SK-N-SH (cell line): Measurements from ENCODE around the gene TRIM65. TPM values are rescaled to one million over a fixed set of nuclear protein-coding genes. Genes with fewer than 3 reads are reported as not detected.
"Not testable (repeated sequence)": the region's sequence is repeated elsewhere in the genome, so short reads cannot be mapped to it uniquely, and the experiment has no call there.

Experiments
- CTCF ChIA-PET: fragments of 300-600, 350-600 bp; formaldehyde crosslinking; extraction: SDS; loops from one replicate; lab custom pipeline; 2021; lab: Yijun Ruan, JAX
- POLR2A ChIA-PET: fragments of 350-600 bp; sonication (Branson Sonifier 250); formaldehyde crosslinking; extraction: SDS; loops from one replicate; lab custom pipeline; 2020; ENCODE audit warnings: antibody characterized with exemption, inconsistent platforms; lab: Yijun Ruan, JAX
- DNase-seq: peaks from one replicate; pipeline ENCODE4 v3.0.0; 2012
- H2AFZ ChIP-seq: fragments of 200-600 bp; sonication (generic); 2 replicates; pipeline ENCODE4 v1.8.1; 2016; ENCODE audit warnings: antibody characterized with exemption, mild to moderate bottlenecking, low read depth
- H3F3A ChIP-seq: fragments of 200-600 bp; sonication (generic); replicated peaks from 2 replicates; pipeline ENCODE3; 2016; ENCODE audit warnings: antibody characterized with exemption, mild to moderate bottlenecking; ENCODE audit not compliant: insufficient read depth
- H3K27ac ChIP-seq, 2 experiments: fragments of 200-500 bp in 1 of 2; fragments of 200-600 bp in 1 of 2; sonication (Bioruptor generic) in 1 of 2; sonication (generic), shearing (Covaris generic) in 1 of 2; 2 replicates each; pipeline versions ENCODE4 v1.5.1 to v1.6.1; 2014 to 2016; ENCODE audit warnings: low read depth in 2 of 2, inconsistent platforms in 1 of 2, low read length in 1 of 2, mild to moderate bottlenecking in 1 of 2, mixed read lengths in 1 of 2
- H3K27me3 ChIP-seq: fragments of 200-600 bp; sonication (generic), shearing (Covaris generic); 2 replicates; pipeline ENCODE4 v1.6.1; 2016; ENCODE audit warnings: mixed run types; ENCODE audit not compliant: insufficient read depth
- H3K36me3 ChIP-seq, 2 experiments: fragments of 200-500 bp in 1 of 2; fragments of 200-600 bp in 1 of 2; sonication (Bioruptor generic) in 1 of 2; sonication (generic) in 1 of 2; replicated peaks in 1 of 2; 2 replicates each; pipeline versions ENCODE3 to v1.5.1; 2014 to 2016; ENCODE audit warnings: low read length in 1 of 2, mild to moderate bottlenecking in 1 of 2; ENCODE audit not compliant: insufficient read depth in 2 of 2, control insufficient read depth in 1 of 2
- H3K4me1 ChIP-seq, 2 experiments: fragments of 200-500 bp in 1 of 2; fragments of 200-600 bp in 1 of 2; sonication (Bioruptor generic) in 1 of 2; sonication (generic), shearing (Covaris generic) in 1 of 2; 2 replicates each; pipeline versions ENCODE4 v1.5.1 to v1.6.1; 2014 to 2016; ENCODE audit warnings: low read depth in 1 of 2, low read length in 1 of 2, mixed run types in 1 of 2; ENCODE audit not compliant: insufficient read depth in 2 of 2, control insufficient read depth in 1 of 2
- H3K4me2 ChIP-seq: fragments of 200-600 bp; sonication (generic), shearing (Covaris generic); 2 replicates; pipeline ENCODE4 v1.6.1; 2017; ENCODE audit warnings: mixed run types
- H3K4me3 ChIP-seq, 2 experiments: fragments of 200-500 bp in 1 of 2; fragments of 200-600 bp in 1 of 2; sonication (Bioruptor generic) in 1 of 2; sonication (generic), shearing (Covaris generic) in 1 of 2; 2 replicates each; pipeline versions ENCODE4 v1.5.1 to v1.8.1; 2014 to 2016; ENCODE audit warnings: low read depth in 2 of 2, inconsistent platforms in 1 of 2, low read length in 1 of 2, mild to moderate bottlenecking in 1 of 2, mixed read lengths in 1 of 2, moderate library complexity in 1 of 2
- H3K79me2 ChIP-seq: fragments of 200-600 bp; sonication (generic); 2 replicates; pipeline ENCODE4 v1.8.1; 2017; ENCODE audit warnings: mild to moderate bottlenecking; ENCODE audit not compliant: insufficient read depth
- H3K9ac ChIP-seq: fragments of 200-600 bp; sonication (generic); 2 replicates; pipeline ENCODE4 v1.6.1; 2017; ENCODE audit warnings: mixed run types
- H3K9me2 ChIP-seq: fragments of 200-600 bp; sonication (generic); 2 replicates; pipeline ENCODE4 v1.6.1; 2017; ENCODE audit warnings: mixed run types
- H3K9me3 ChIP-seq: fragments of 200-600 bp; sonication (generic); 2 replicates; pipeline ENCODE4 v1.6.1; 2017; ENCODE audit warnings: mixed run types, mild to moderate bottlenecking, moderate library complexity
- H4K20me1 ChIP-seq: fragments of 200-600 bp; sonication (generic); 2 replicates; pipeline ENCODE4 v1.6.1; 2017; ENCODE audit warnings: mild to moderate bottlenecking, mixed run types; ENCODE audit not compliant: insufficient read depth
- CHD2 ChIP-seq: fragments of 150-350 bp; IDR thresholded peaks from 2 replicates; pipeline ENCODE4 v1.6.1; 2018; ENCODE audit warnings: low read length; ENCODE audit not compliant: partially characterized antibody
- ELF1 ChIP-seq: IDR thresholded peaks from 2 replicates; pipeline ENCODE4 v1.4.0; 2012
- EZH2phosphoT487 ChIP-seq: fragments of 200-600 bp; sonication (generic); IDR thresholded peaks from 2 replicates; pipeline ENCODE4 v1.6.1; 2017; ENCODE audit warnings: low read depth, mixed run types, mild to moderate bottlenecking, antibody characterized with exemption, moderate library complexity, borderline replicate concordance
- GABPA ChIP-seq: IDR thresholded peaks from 2 replicates; pipeline ENCODE4 v1.4.0; 2012; ENCODE audit warnings: low read depth, mild to moderate bottlenecking
- JUND ChIP-seq: IDR thresholded peaks from 2 replicates; pipeline ENCODE4 v1.4.0; 2012
- NRF1 ChIP-seq: IDR thresholded peaks from 2 replicates; pipeline ENCODE4 v1.6.1; 2012; ENCODE audit warnings: low read depth, mild to moderate bottlenecking, low read length
- REST ChIP-seq: IDR thresholded peaks from 2 replicates; pipeline ENCODE4 v1.6.1; 2012; ENCODE audit warnings: mild to moderate bottlenecking, low read depth, low read length, moderate library complexity
- RXRA ChIP-seq: IDR thresholded peaks from 2 replicates; pipeline ENCODE4 v1.4.0; 2012; ENCODE audit warnings: low read depth, mild to moderate bottlenecking, borderline replicate concordance
- SIN3A ChIP-seq: IDR thresholded peaks from 2 replicates; pipeline ENCODE4 v1.6.1; 2012; ENCODE audit warnings: low read depth, mild to moderate bottlenecking, low read length, moderate library complexity, borderline replicate concordance
- TAF1 ChIP-seq: IDR thresholded peaks from 2 replicates; pipeline ENCODE4 v1.6.1; 2012; ENCODE audit warnings: low read depth, mild to moderate bottlenecking, low read length, moderate library complexity, borderline replicate concordance
- TEAD4 ChIP-seq: IDR thresholded peaks from 2 replicates; pipeline ENCODE4 v1.4.0; 2012; ENCODE audit warnings: mild to moderate bottlenecking, borderline replicate concordance; ENCODE audit not compliant: insufficient read depth
- USF1 ChIP-seq: IDR thresholded peaks from 2 replicates; pipeline ENCODE4 v1.4.0; 2012; ENCODE audit warnings: low read depth, borderline replicate concordance
- YY1 ChIP-seq: IDR thresholded peaks from 2 replicates; pipeline ENCODE4 v1.4.0; 2012; ENCODE audit warnings: low read depth, mild to moderate bottlenecking
- ZBTB33 ChIP-seq: IDR thresholded peaks from 2 replicates; pipeline ENCODE4 v1.4.0; 2012; ENCODE audit warnings: low read depth, borderline replicate concordance
- WGBS: methylation state at CpG from one replicate; pipeline ENCODE4 v1.1.6; 2017; ENCODE audit warnings: low lambda C conversion rate; 5-methylcytosine and 5-hydroxymethylcytosine counted together
- polyA plus RNA-seq, 3 experiments: library from polyadenylated mRNA; depleted of rRNA; stranded (reverse); fragments of >200 nt; gene quantifications; 2 replicates each; pipeline ENCODE4 v1.2.3, GENCODE V29; 2012

TRIM65 gene
- polyA plus RNA-seq, 1 of the 3 experiments (the other 2 are of a cell fraction): 13.1 TPM

- ChIA-PET POLR2A (interaction anchor here (2.0 kb wide), 1 partner anchor 45 kb away, joined by 4 read pairs; the partner anchor contains the start of gene TRIM65), CTCF (interaction anchor here (0.6 kb wide), 1 partner anchor 534 kb away, joined by 3 read pairs; no protein-coding TSS in a partner anchor)
- Histone ChIP-seq H3K79me2 (peaks cover 29% of the 10 kb centered on the region), H3F3A (peaks cover 15% of the 10 kb centered on the region), H3K36me3 (peaks cover 25 to 41% of the 10 kb centered on the region in 2 experiments), H3K4me1 (peaks cover 12 to 18% of the 10 kb centered on the region in 2 experiments; a peak in 3 of 4 replicates)
- H3K9me3 ChIP-seq, H3K27ac ChIP-seq, DNase-seq, H3K4me2 ChIP-seq, H3K27me3 ChIP-seq, H3K9me2 ChIP-seq, H3K9ac ChIP-seq, H2AFZ ChIP-seq, H3K4me3 ChIP-seq, H4K20me1 ChIP-seq: not testable (repeated sequence)
- WGBS: 95% methylated on average over 15 of the region's 15 CpGs
These were observed 45.1 kb downstream of the TRIM65 start for GRCh38 chr17:75851693-75851991.

- Histone ChIP-seq H3K4me2 (no peak overlapping the region), H3K9ac (no peak overlapping the region), H3K36me3 (peaks cover 28 to 46% of the 10 kb centered on the region in 2 experiments), H3K4me3 (no peak overlapping the region), H3K79me2 (peaks cover 29% of the 10 kb centered on the region), H3K27me3 (no peaks in the 10 kb centered on the region), H3K9me2 (no peaks in the 10 kb centered on the region), H3K9me3 (no peaks in the 10 kb centered on the region), H4K20me1 (no peaks in the 10 kb centered on the region; the same call in 1 of the 2 replicates), H3F3A (peaks cover 15% of the 10 kb centered on the region), H3K4me1 (peaks cover 11 to 14% of the 10 kb centered on the region in 2 experiments; a peak in 2 of 4 replicates), H2AFZ (no peak overlapping the region), H3K27ac (no peak overlapping the region)
- 86% methylated on average over 12 of the region's 12 CpGs for WGBS
- ChIA-PET CTCF (interaction anchor here (0.6 to 16.1 kb wide), 3 partner anchors 10 to 534 kb away, joined by 3 to 326 read pairs (median 60); no protein-coding TSS in a partner anchor), POLR2A (interaction anchor here (2.0 kb wide), 1 partner anchor 46 kb away, joined by 4 read pairs; the partner anchor contains the start of gene TRIM65)
- no peak for DNase-seq
- TF ChIP-seq TAF1 (no peak), YY1 (no peak), ELF1 (no peak), JUND (no peak), TEAD4 (no peak), GABPA (no peak)
These were observed 45.6 kb downstream of the TRIM65 start for GRCh38 chr17:75850928-75851692.

- H3K4me1 ChIP-seq: peaks cover 18 to 23% of the 10 kb centered on the region in 2 experiments; a peak in 3 of 4 replicates
- WGBS: 81% methylated on average over 9 of the region's 9 CpGs
- peaks cover 15% of the 10 kb centered on the region for H3F3A ChIP-seq
- H3K9ac ChIP-seq: no peak overlapping the region
- H3K9me3 ChIP-seq: no peaks in the 10 kb centered on the region
- ChIA-PET CTCF (interaction anchor here (0.8 to 16.1 kb wide), 11 partner anchors 12 to 311 kb away, joined by 3 to 326 read pairs (median 8); partner anchors contain the start of genes GALK1 and TRIM65), POLR2A (no interaction called here)
- H3K27ac ChIP-seq: no peak overlapping the region
- H3K36me3 ChIP-seq: peaks cover 28 to 51% of the 10 kb centered on the region in 2 experiments
- peaks cover 28% of the 10 kb centered on the region for H3K79me2 ChIP-seq
- H3K4me3 ChIP-seq: no peak overlapping the region
- H3K9me2 ChIP-seq: no peaks in the 10 kb centered on the region
- no peak for DNase-seq
- H3K27me3 ChIP-seq: no peaks in the 10 kb centered on the region
- no peaks in the 10 kb centered on the region; the same call in 1 of the 2 replicates for H4K20me1 ChIP-seq
- H3K4me2 ChIP-seq: no peak overlapping the region
- no peak overlapping the region for H2AFZ ChIP-seq
- TF ChIP-seq RXRA: no peak
- TF ChIP-seq SIN3A: no peak
- TF ChIP-seq ZBTB33: no peak
- no peak for TF ChIP-seq EZH2phosphoT487
- TF ChIP-seq REST: no peak
- no peak for TF ChIP-seq NRF1
- no peak for TF ChIP-seq USF1
- no peak for TF ChIP-seq YY1
- no peak for TF ChIP-seq CHD2
These were observed 47.0 kb downstream of the TRIM65 start for GRCh38 chr17:75849724-75850123.
